Smooth muscle cell (in vitro differentiated cells): ENCODE results near the gene KRT77. TPM values are rescaled to one million over a fixed set of nuclear protein-coding genes. Genes with fewer than 3 reads are reported as not detected.

ENCODE experiments used
- DNase-seq: peaks from one replicate; lab custom pipeline; 2025; ENCODE audit not compliant: unreplicated experiment; lab: John Stamatoyannopoulos, UW
- H2AFZ ChIP-seq: fragments of 200-600 bp; sonication (generic); 2 replicates; pipeline ENCODE4 v1.6.0; 2016; ENCODE audit warnings: antibody characterized with exemption, low read depth, mild to moderate bottlenecking
- H3F3A ChIP-seq: fragments of 200-600 bp; sonication (generic); 2 replicates; pipeline ENCODE4 v1.6.0; 2017; ENCODE audit warnings: antibody characterized with exemption, low read depth
- H3K27ac ChIP-seq: fragments of 200-600 bp; sonication (generic); 2 replicates; pipeline ENCODE4 v1.5.1; 2016; ENCODE audit warnings: low read depth, mild to moderate bottlenecking
- H3K27me3 ChIP-seq: fragments of 200-600 bp; sonication (generic); 2 replicates; pipeline ENCODE4 v1.6.1; 2016; ENCODE audit warnings: low read depth, mild to moderate bottlenecking
- H3K36me3 ChIP-seq: fragments of 200-600 bp; sonication (generic); 2 replicates; pipeline ENCODE4 v1.5.1; 2016; ENCODE audit warnings: low read depth
- H3K4me1 ChIP-seq: fragments of 200-600 bp; sonication (generic); 2 replicates; pipeline ENCODE4 v1.5.1; 2016; ENCODE audit warnings: low read depth
- H3K4me2 ChIP-seq: fragments of 200-600 bp; sonication (generic); 2 replicates; pipeline ENCODE4 v1.6.0; 2016; ENCODE audit warnings: mild to moderate bottlenecking
- H3K4me3 ChIP-seq: fragments of 200-600 bp; sonication (generic); 2 replicates; pipeline ENCODE4 v1.5.1; 2016; ENCODE audit warnings: mild to moderate bottlenecking
- H3K79me2 ChIP-seq: fragments of 200-600 bp; sonication (generic); 2 replicates; pipeline ENCODE4 v1.6.0; 2016; ENCODE audit warnings: low read depth, mild to moderate bottlenecking
- H3K9ac ChIP-seq: fragments of 200-600 bp; sonication (generic); 2 replicates; pipeline ENCODE4 v1.6.0; 2016; ENCODE audit warnings: low read depth
- H3K9me3 ChIP-seq: fragments of 200-600 bp; sonication (generic); replicated peaks from 2 replicates; pipeline ENCODE4 v1.5.1; 2016; ENCODE audit warnings: low read depth
- H4K20me1 ChIP-seq: fragments of 200-600 bp; sonication (generic); 2 replicates; pipeline ENCODE4 v1.6.0; 2016; ENCODE audit warnings: low read depth
- CTCF ChIP-seq: fragments of 200-600 bp; sonication (generic); IDR thresholded peaks from 2 replicates; pipeline ENCODE4 v1.5.1; 2017; ENCODE audit warnings: borderline replicate concordance, mild to moderate bottlenecking, antibody characterized with exemption; ENCODE audit not compliant: insufficient read depth, poor library complexity, severe bottlenecking
- WGBS: methylation state at CpG from one replicate; pipeline ENCODE4 v1.1.7; 2016; ENCODE audit warnings: low lambda C conversion rate; 5-methylcytosine and 5-hydroxymethylcytosine counted together
- polyA plus RNA-seq: library from polyadenylated mRNA; unstranded; fragments of >200 nt; fragmentation: Nextera tagmentation; extraction: Ambion mirVana; gene quantifications from 2 replicates; pipeline ENCODE4 v1.2.1, GENCODE V29; 2016
- total RNA-seq: library from RNA; depleted of rRNA; stranded (reverse); fragments of >200 nt; gene quantifications from 2 replicates; pipeline ENCODE4 v1.2.3, GENCODE V29; 2014

Gene KRT77
- total and polyA plus RNA-seq, 2 experiments from 2014 or later = 3.8 TPM; not detected in 1

- Histone ChIP-seq H2AFZ (no peak overlapping the region), H3K27me3 (peaks cover 35% of the 10 kb centered on the region), H3K27ac (no peak overlapping the region), H3K79me2 (no peaks in the 10 kb centered on the region), H3K4me1 (no peaks in the 10 kb centered on the region), H3K9ac (no peak overlapping the region), H3K36me3 (no peaks in the 10 kb centered on the region), H3K4me2 (no peak overlapping the region), H3F3A (no peaks in the 10 kb centered on the region), H3K9me3 (no peaks in the 10 kb centered on the region), H4K20me1 (no peaks in the 10 kb centered on the region), H3K4me3 (no peak overlapping the region)
- 58% methylated on average over 5 of the region's 5 CpGs for WGBS
- DNase-seq = no peak
- no peak for TF ChIP-seq CTCF
These were observed 32.7 kb upstream of the KRT77 start for GRCh38 chr12:52735816-52736632.

DNA sequence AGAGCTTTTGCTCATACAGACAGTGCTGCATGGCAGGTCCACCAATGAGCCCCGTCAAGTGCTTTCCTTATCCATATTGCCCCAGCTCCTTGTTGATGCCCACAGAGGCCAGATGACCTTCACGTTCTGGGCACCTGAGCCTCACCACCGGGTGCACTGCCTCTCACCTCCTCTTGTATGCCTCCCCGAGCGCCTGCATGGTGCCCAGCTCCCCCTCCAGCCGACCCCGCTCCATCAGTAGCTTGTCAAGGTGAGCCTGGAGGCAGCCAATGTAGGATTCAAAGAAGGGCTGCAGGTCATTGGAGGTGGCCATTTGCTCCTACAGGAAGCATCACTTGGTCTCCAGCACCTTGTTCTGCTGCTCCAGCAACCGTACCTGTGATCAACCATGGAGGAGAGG, 31.8 kb upstream of the KRT77 start:
- no peaks in the 10 kb centered on the region for H3K4me1 ChIP-seq
- no peak for DNase-seq
- H3K36me3 ChIP-seq = no peaks in the 10 kb centered on the region
- no peaks in the 10 kb centered on the region for H3K9me3 ChIP-seq
- peaks cover 44% of the 10 kb centered on the region for H3K27me3 ChIP-seq
- WGBS = 81% methylated on average over 8 of the region's 8 CpGs
- no peaks in the 10 kb centered on the region for H3K79me2 ChIP-seq
- H3K9ac ChIP-seq = no peak overlapping the region
- H2AFZ ChIP-seq = no peak overlapping the region
- no peaks in the 10 kb centered on the region for H3F3A ChIP-seq
- H3K27ac ChIP-seq = no peak overlapping the region
- no peak overlapping the region for H3K4me2 ChIP-seq
- TF ChIP-seq CTCF = no peak
- H4K20me1 ChIP-seq = no peaks in the 10 kb centered on the region
- no peak overlapping the region for H3K4me3 ChIP-seq

GRCh38 chr12:52730793-52731192, 27.5 kb upstream of the KRT77 start:
- H3K27me3 ChIP-seq = peaks cover 76% of the 10 kb centered on the region
- H4K20me1 ChIP-seq = no peaks in the 10 kb centered on the region
- no peak for DNase-seq
- H3K36me3 ChIP-seq = no peaks in the 10 kb centered on the region
- H3K4me1 ChIP-seq = no peaks in the 10 kb centered on the region
- H3K27ac ChIP-seq = no peak overlapping the region
- no peak overlapping the region for H3K4me2 ChIP-seq
- H2AFZ ChIP-seq = no peak overlapping the region
- 63% methylated on average over 2 of the region's 2 CpGs for WGBS
- no peak for TF ChIP-seq CTCF
- no peaks in the 10 kb centered on the region for H3F3A ChIP-seq
- H3K4me3 ChIP-seq = no peak overlapping the region
- H3K9ac ChIP-seq = no peak overlapping the region
- no peaks in the 10 kb centered on the region for H3K9me3 ChIP-seq
- H3K79me2 ChIP-seq = no peaks in the 10 kb centered on the region

- DNase-seq = no peak
- TF ChIP-seq CTCF = no peak
- Histone ChIP-seq H3K4me1 (no peaks in the 10 kb centered on the region), H3K9ac (no peak overlapping the region), H3K79me2 (no peaks in the 10 kb centered on the region), H3K4me3 (no peak overlapping the region), H3K27me3 (peaks cover 77% of the 10 kb centered on the region), H3K27ac (no peak overlapping the region), H3K36me3 (no peaks in the 10 kb centered on the region), H3K4me2 (no peak overlapping the region), H2AFZ (no peak overlapping the region), H3K9me3 (no peaks in the 10 kb centered on the region), H3F3A (no peaks in the 10 kb centered on the region), H4K20me1 (no peaks in the 10 kb centered on the region)
- WGBS = 87% methylated on average over 13 of the region's 13 CpGs
These were observed 27.1 kb upstream of the KRT77 start for GRCh38 chr12:52730383-52730782.
